Amygdala (tissue), 56 donors: Measurements from ENCODE around the gene TMPRSS6.
"Not testable (repeated sequence)": the region's sequence is repeated elsewhere in the genome, so short reads cannot be mapped to it uniquely, and the experiment has no call there.

ENCODE experiments used
- DNase-seq, 56 donors: peaks; one replicate each; lab custom pipeline; 2025; lab: John Stamatoyannopoulos, UW

Gene TMPRSS6

GRCh38 chr22:37090920-37091695 lies 18.4 kb downstream of the TMPRSS6 start:
- peak in 1 of 56 donors; percentile 10 for DNase-seq

GRCh38 chr22:37089434-37089833 lies 20.1 kb downstream of the TMPRSS6 start:
- no peak for DNase-seq

- no peak for DNase-seq
Measured at GRCh38 chr22:37088750-37089408, 20.6 kb downstream of the TMPRSS6 start.

GRCh38 chr22:37088108-37088605 lies 21.4 kb downstream of the TMPRSS6 start:
- no peak for DNase-seq

- DNase-seq = no peak
Measured at GRCh38 chr22:37086184-37086583, 23.3 kb downstream of the TMPRSS6 start.

- DNase-seq = no peak
Measured at GRCh38 chr22:37084385-37084784, 25.1 kb downstream of the TMPRSS6 start.

GRCh38 chr22:37083914-37084313 lies 25.6 kb downstream of the TMPRSS6 start:
- DNase-seq = no peak

GRCh38 chr22:37082251-37082873 lies 27.2 kb downstream of the TMPRSS6 start:
- no peak for DNase-seq

- no peak for DNase-seq
Measured at GRCh38 chr22:37080838-37081237, 28.7 kb downstream of the TMPRSS6 start.

GRCh38 chr22:37080438-37080837 lies 29.1 kb downstream of the TMPRSS6 start:
- DNase-seq = no peak

GRCh38 chr22:37079668-37080171 lies 29.8 kb downstream of the TMPRSS6 start:
- DNase-seq = no peak

- DNase-seq = no peak
Measured at GRCh38 chr22:37079158-37079557, 30.4 kb downstream of the TMPRSS6 start.

- peak in 21 of 56 donors; percentile 4 to 66 (median 16) for DNase-seq
Measured at GRCh38 chr22:37077802-37078448, 31.6 kb downstream of the TMPRSS6 start.

GRCh38 chr22:37075822-37076433 lies 33.6 kb downstream of the TMPRSS6 start:
- DNase-seq = no peak

- no peak for DNase-seq
Measured at GRCh38 chr22:37075046-37075445, 34.5 kb downstream of the TMPRSS6 start.

- DNase-seq = no peak
Measured at GRCh38 chr22:37074537-37074936, 35.0 kb downstream of the TMPRSS6 start.

- DNase-seq = no peak
Measured at GRCh38 chr22:37072673-37073072, 36.8 kb downstream of the TMPRSS6 start.

GRCh38 chr22:37071850-37072592 lies 37.5 kb downstream of the TMPRSS6 start:
- not testable (repeated sequence) for DNase-seq

GRCh38 chr22:37070744-37071143 lies 38.8 kb downstream of the TMPRSS6 start:
- DNase-seq = no peak
